ENCODE data around the gene RAP1GAP2. TPM values are rescaled to one million over a fixed set of nuclear protein-coding genes. Genes with fewer than 3 reads are reported as not detected.

Gene RAP1GAP2
- total RNA-seq, 2 experiments from 2014 or later, result 11.3 to 28.2 TPM

DNA sequence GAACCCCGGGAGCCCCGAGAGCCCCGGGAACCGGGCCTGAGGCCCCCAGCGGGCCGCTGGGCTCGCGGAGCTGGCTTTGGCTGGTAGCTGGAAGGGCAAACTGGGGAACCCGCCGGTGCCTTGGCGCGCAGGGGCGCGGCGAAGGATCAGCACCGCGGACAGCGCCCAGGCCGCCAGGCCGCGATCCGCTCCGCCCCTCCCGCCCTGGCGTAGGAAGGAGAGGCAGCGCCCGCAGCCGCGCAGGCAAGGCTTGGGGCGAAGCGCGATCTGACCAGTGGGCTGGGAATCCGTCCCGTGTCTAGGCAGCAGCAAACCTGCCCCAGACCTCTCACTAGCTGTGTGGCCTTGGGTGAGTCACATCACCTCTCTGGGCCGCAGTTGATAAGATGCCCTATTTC is 46.5 kb upstream of the RAP1GAP2 start:
- Histone ChIP-seq H2AFZ (ENCODE audit: low read length) (no peak overlapping the region), H3K9me2 (ENCODE audit: insufficient read depth, low read length) (no peaks in the 10 kb centered on the region), H3K4me3 (ENCODE audit: low read depth, low read length, poor library complexity, severe bottlenecking) (no peak overlapping the region), H3K36me3 (ENCODE audit: insufficient read depth, low read length) (no peaks in the 10 kb centered on the region), H4K20me1 (ENCODE audit: insufficient read depth, low read length) (no peaks in the 10 kb centered on the region), H3K79me2 (ENCODE audit: insufficient read depth, low read depth, low read length) (no peaks in the 10 kb centered on the region), H3K27ac (ENCODE audit: low read depth, low read length, poor library complexity, severe bottlenecking) (no peak overlapping the region), H3K9me3 (ENCODE audit: low read length) (no peaks in the 10 kb centered on the region), H3K4me1 (ENCODE audit: insufficient read depth, low read length, poor library complexity, severe bottlenecking) (no peaks in the 10 kb centered on the region), H3K4me2 (ENCODE audit: low read length) (no peak overlapping the region)
- CTCF ChIA-PET (ENCODE audit: unreplicated experiment), result no interaction called here
- no peak for DNase-seq (ENCODE audit: low spot score)
- POLR2A ChIA-PET, result no interaction called here
- intact Hi-C loops (cut with micrococcal nuclease; ENCODE audit: unreplicated experiment), result no loop called here
- no peak for TF ChIP-seq EZH2phosphoT487 (IDR thresholded peaks at IDR 0.05; ENCODE audit: borderline replicate concordance, low read depth, low read length)
- TF ChIP-seq, protein P1, sequence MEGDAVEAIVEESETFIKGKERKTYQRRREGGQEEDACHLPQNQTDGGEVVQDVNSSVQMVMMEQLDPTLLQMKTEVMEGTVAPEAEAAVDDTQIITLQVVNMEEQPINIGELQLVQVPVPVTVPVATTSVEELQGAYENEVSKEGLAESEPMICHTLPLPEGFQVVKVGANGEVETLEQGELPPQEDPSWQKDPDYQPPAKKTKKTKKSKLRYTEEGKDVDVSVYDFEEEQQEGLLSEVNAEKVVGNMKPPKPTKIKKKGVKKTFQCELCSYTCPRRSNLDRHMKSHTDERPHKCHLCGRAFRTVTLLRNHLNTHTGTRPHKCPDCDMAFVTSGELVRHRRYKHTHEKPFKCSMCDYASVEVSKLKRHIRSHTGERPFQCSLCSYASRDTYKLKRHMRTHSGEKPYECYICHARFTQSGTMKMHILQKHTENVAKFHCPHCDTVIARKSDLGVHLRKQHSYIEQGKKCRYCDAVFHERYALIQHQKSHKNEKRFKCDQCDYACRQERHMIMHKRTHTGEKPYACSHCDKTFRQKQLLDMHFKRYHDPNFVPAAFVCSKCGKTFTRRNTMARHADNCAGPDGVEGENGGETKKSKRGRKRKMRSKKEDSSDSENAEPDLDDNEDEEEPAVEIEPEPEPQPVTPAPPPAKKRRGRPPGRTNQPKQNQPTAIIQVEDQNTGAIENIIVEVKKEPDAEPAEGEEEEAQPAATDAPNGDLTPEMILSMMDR (conservative IDR thresholded peaks at IDR 0.05; ENCODE audit: low read length), result no peak
- no TSS peak for BruUV-seq (replicated peaks)

DNA sequence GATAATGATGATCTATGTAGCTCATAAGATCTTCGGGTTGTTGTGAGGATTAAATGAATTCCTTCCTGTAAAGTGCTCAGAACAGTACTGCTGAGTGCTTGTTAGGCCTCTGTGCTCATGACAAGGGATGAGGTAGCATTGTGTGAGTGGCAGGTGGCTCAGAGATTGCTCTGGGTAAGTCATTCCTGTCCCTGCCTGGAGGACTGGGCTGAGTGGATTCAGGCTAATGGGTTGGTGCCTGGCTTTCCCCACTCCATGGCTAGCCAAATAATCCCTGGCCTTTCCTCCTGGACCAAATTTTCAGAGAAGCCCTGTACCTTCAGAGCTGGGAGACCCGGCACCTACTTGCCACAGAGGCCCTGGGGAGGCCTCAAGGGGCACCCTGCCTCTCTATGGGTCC is 45.5 kb upstream of the RAP1GAP2 start:
- no peak for DNase-seq (ENCODE audit: low spot score)
- intact Hi-C loops (cut with micrococcal nuclease; ENCODE audit: unreplicated experiment), result no loop called here
- ChIA-PET CTCF (ENCODE audit: unreplicated experiment) (no interaction called here), POLR2A (interaction anchor here (0.6 kb wide), 2 partner anchors 22 to 31 kb away, joined by 3 read pairs; no protein-coding TSS in a partner anchor)
- no peak for TF ChIP-seq EZH2phosphoT487 (IDR thresholded peaks at IDR 0.05; ENCODE audit: borderline replicate concordance, low read depth, low read length)
- TF ChIP-seq, protein P1 (conservative IDR thresholded peaks at IDR 0.05; ENCODE audit: low read length), result no peak
- Histone ChIP-seq H3K9me2 (ENCODE audit: insufficient read depth, low read length) (no peaks in the 10 kb centered on the region), H4K20me1 (ENCODE audit: insufficient read depth, low read length) (no peaks in the 10 kb centered on the region), H3K79me2 (ENCODE audit: insufficient read depth, low read depth, low read length) (no peaks in the 10 kb centered on the region), H3K4me1 (ENCODE audit: insufficient read depth, low read length, poor library complexity, severe bottlenecking) (no peaks in the 10 kb centered on the region), H3K4me3 (ENCODE audit: low read depth, low read length, poor library complexity, severe bottlenecking) (no peak overlapping the region), H3K27ac (ENCODE audit: low read depth, low read length, poor library complexity, severe bottlenecking) (no peak overlapping the region), H2AFZ (ENCODE audit: low read length) (no peak overlapping the region), H3K9me3 (ENCODE audit: low read length) (no peaks in the 10 kb centered on the region), H3K4me2 (ENCODE audit: low read length) (no peak overlapping the region), H3K36me3 (ENCODE audit: insufficient read depth, low read length) (no peaks in the 10 kb centered on the region)
- no TSS peak for BruUV-seq (replicated peaks)

DNA sequence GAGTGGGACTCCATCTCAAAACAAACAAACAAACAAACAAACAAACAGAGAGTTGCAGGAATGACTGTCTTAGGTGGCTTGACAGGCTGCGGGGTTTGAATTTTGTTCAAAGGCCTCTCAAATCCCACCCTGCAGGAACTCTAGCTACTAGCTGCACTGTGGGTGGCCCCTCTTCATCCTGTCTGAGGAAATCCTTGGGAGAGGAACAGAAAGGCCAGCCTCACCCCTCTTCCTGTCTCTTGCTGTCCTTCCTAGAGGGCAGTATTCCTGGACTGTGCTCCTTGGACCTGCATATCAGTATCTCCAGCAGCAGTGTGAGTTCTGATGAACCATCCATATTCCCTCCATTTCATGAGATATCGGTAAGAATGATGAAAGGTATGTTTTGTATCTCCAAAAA is 44.7 kb upstream of the RAP1GAP2 start:
- H4K20me1 ChIP-seq (ENCODE audit: insufficient read depth, low read length), result no peaks in the 10 kb centered on the region
- no peak for DNase-seq (ENCODE audit: low spot score)
- BruUV-seq (replicated peaks), result no TSS peak
- no peak overlapping the region for H2AFZ ChIP-seq (ENCODE audit: low read length)
- CTCF ChIA-PET (ENCODE audit: unreplicated experiment), result no interaction called here
- H3K27ac ChIP-seq (ENCODE audit: low read depth, low read length, poor library complexity, severe bottlenecking), result no peak overlapping the region
- H3K4me1 ChIP-seq (ENCODE audit: insufficient read depth, low read length, poor library complexity, severe bottlenecking), result no peaks in the 10 kb centered on the region
- no peaks in the 10 kb centered on the region for H3K9me3 ChIP-seq (ENCODE audit: low read length)
- POLR2A ChIA-PET, result interaction anchor here (0.6 kb wide), 2 partner anchors 21 to 32 kb away, joined by 3 read pairs; no protein-coding TSS in a partner anchor
- intact Hi-C loops (cut with micrococcal nuclease; ENCODE audit: unreplicated experiment), result no loop called here
- no peaks in the 10 kb centered on the region for H3K79me2 ChIP-seq (ENCODE audit: insufficient read depth, low read depth, low read length)
- H3K9me2 ChIP-seq (ENCODE audit: insufficient read depth, low read length), result no peaks in the 10 kb centered on the region
- H3K4me2 ChIP-seq (ENCODE audit: low read length), result no peak overlapping the region
- no peaks in the 10 kb centered on the region for H3K36me3 ChIP-seq (ENCODE audit: insufficient read depth, low read length)
- no peak overlapping the region for H3K4me3 ChIP-seq (ENCODE audit: low read depth, low read length, poor library complexity, severe bottlenecking)
- TF ChIP-seq, protein P1 (conservative IDR thresholded peaks at IDR 0.05; ENCODE audit: low read length), result no peak
- no peak for TF ChIP-seq EZH2phosphoT487 (IDR thresholded peaks at IDR 0.05; ENCODE audit: borderline replicate concordance, low read depth, low read length)
